SU-DHL-6 (cell line): ENCODE results near the gene OSGEP.

Experiments used
- H2AFZ ChIP-seq: fragments of 200-600 bp; sonication (generic); 2 replicates; pipeline ENCODE4 v1.6.1; 2014; ENCODE audit warnings: low read depth, mild to moderate bottlenecking, moderate library complexity, mixed read lengths, antibody characterized with exemption, low read length; ENCODE audit not compliant: severe bottlenecking
- H3F3A ChIP-seq: fragments of 200-600 bp; shearing (Covaris generic); 2 replicates; pipeline ENCODE4 v1.6.0; 2016; ENCODE audit warnings: antibody characterized with exemption, mild to moderate bottlenecking; ENCODE audit not compliant: insufficient read depth
- H3K27ac ChIP-seq: fragments of 200-600 bp; sonication (generic); 2 replicates; pipeline ENCODE4 v1.5.1; 2016; ENCODE audit warnings: low read depth, mild to moderate bottlenecking, low read length, moderate library complexity, mixed read lengths
- H3K27me3 ChIP-seq: fragments of 200-600 bp; sonication (generic), shearing (Covaris generic); 2 replicates; pipeline ENCODE4 v1.6.0; 2014; ENCODE audit warnings: mild to moderate bottlenecking, low read length
- H3K36me3 ChIP-seq: fragments of 200-600 bp; sonication (generic); 2 replicates; pipeline ENCODE4 v1.6.1; 2014; ENCODE audit warnings: mild to moderate bottlenecking, low read length, mixed read lengths
- H3K4me2 ChIP-seq: fragments of 300-600, 200-600 bp; shearing (Covaris generic), sonication (generic); 2 replicates; pipeline ENCODE4 v1.6.0; 2014; ENCODE audit warnings: low read length, low read depth, mild to moderate bottlenecking; ENCODE audit not compliant: poor library complexity, severe bottlenecking
- H3K4me3 ChIP-seq: fragments of 200-600 bp; sonication (generic); 2 replicates; pipeline ENCODE4 v1.5.1; 2014; ENCODE audit warnings: antibody characterized with exemption, low read length, mild to moderate bottlenecking, mixed read lengths; ENCODE audit not compliant: insufficient read depth, poor library complexity, severe bottlenecking
- H3K79me2 ChIP-seq: fragments of 200-600 bp; sonication (generic); 2 replicates; pipeline ENCODE4 v1.6.1; 2014; ENCODE audit warnings: mild to moderate bottlenecking, low read length, moderate library complexity; ENCODE audit not compliant: insufficient read depth
- H3K9ac ChIP-seq: fragments of 200-600 bp; sonication (generic); 2 replicates; pipeline ENCODE4 v1.7.0; 2014; ENCODE audit warnings: mild to moderate bottlenecking, low read length
- H3K9me2 ChIP-seq: fragments of 200-600 bp; sonication (generic); replicated peaks from 2 replicates; pipeline ENCODE4 v1.6.1; 2014; ENCODE audit warnings: low read length; ENCODE audit not compliant: insufficient read depth
- H3K9me3 ChIP-seq: fragments of 200-600 bp; sonication (generic); 2 replicates; pipeline ENCODE4 v1.6.1; 2014; ENCODE audit warnings: low read length, mixed read lengths; ENCODE audit not compliant: insufficient read depth
- H4K20me1 ChIP-seq: fragments of 200-600 bp; sonication (generic); 2 replicates; pipeline ENCODE4 v1.6.1; 2014; ENCODE audit warnings: low read depth, mild to moderate bottlenecking, antibody characterized with exemption, low read length, moderate library complexity, mixed read lengths
- CTCF ChIP-seq: fragments of 200-600 bp; sonication (generic); IDR thresholded peaks from one replicate; pipeline ENCODE4 v1.5.1; 2017; ENCODE audit warnings: antibody characterized with exemption, mild to moderate bottlenecking, low read length, moderate library complexity; ENCODE audit not compliant: insufficient read depth, poor library complexity, severe bottlenecking
- EZH2phosphoT487 ChIP-seq: fragments of 200-600 bp; sonication (generic), shearing (Covaris generic); conservative IDR thresholded peaks from 2 replicates; pipeline ENCODE4 v1.6.1; 2018; ENCODE audit warnings: mild to moderate bottlenecking, antibody characterized with exemption, low read length, moderate library complexity, mixed read lengths

OSGEP gene

DNA sequence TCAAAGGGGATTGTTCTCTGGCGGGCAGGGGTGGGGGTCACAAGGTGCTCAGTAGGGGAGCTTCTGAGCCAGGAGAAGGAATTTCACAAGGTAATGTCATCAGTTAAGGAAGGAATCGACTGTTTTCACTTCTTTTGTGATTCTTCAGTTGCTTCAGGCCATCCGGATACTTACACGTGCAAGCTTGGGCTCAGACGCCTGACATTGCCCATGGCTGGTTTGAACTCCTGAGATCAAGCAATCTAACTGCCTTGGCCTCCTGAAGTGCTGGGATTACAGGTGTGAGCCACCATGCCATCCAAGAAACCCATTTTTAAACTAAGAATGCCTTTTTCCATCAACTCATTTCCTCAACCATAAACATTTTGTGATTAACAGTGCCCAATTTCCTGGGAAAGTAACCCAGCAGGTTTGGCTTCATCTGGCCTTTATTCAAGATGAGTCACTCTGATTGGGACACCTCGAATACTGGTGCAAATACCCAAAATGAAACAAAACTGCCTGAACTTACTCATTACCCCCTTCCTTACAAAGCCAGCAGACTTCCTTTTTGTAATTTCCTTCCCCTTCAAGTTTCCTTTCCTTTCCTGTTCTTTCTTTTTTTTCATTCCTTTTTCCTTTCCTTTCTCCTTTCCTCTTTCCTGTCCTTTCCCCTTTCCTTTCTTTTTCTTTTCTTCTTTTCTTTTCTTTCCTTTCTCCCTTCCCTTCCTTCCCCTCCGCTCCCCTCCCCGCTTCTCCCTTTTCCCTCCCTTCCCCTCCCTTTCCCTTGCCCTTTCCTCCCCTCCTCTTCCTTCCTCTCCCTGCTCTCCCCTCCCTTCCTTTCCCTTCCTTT is 40.5 kb upstream of the OSGEP start:
- Histone ChIP-seq H3K36me3 (no peaks in the 10 kb centered on the region), H3K79me2 (no peaks in the 10 kb centered on the region), H3F3A (no peaks in the 10 kb centered on the region), H3K9me3 (no peaks in the 10 kb centered on the region), H2AFZ (no peak overlapping the region), H3K27ac (no peak overlapping the region), H3K9ac (no peak overlapping the region), H3K4me2 (no peak overlapping the region), H3K4me3 (no peak overlapping the region), H4K20me1 (no peaks in the 10 kb centered on the region), H3K9me2 (no peaks in the 10 kb centered on the region), H3K27me3 (no peaks in the 10 kb centered on the region; the same call in 1 of the 2 replicates)
- TF ChIP-seq EZH2phosphoT487 (no peak), CTCF (no peak)

GRCh38 chr14:20493634-20494033 is 39.0 kb upstream of the OSGEP start:
- no peak overlapping the region for H3K4me2 ChIP-seq
- H3K9me2 ChIP-seq = no peaks in the 10 kb centered on the region
- H3K9me3 ChIP-seq = no peaks in the 10 kb centered on the region
- no peaks in the 10 kb centered on the region for H3F3A ChIP-seq
- no peak overlapping the region for H3K9ac ChIP-seq
- no peak overlapping the region for H2AFZ ChIP-seq
- no peak for TF ChIP-seq EZH2phosphoT487
- no peak for TF ChIP-seq CTCF
- no peaks in the 10 kb centered on the region for H3K36me3 ChIP-seq
- H3K4me3 ChIP-seq = no peak overlapping the region
- no peak overlapping the region for H3K27ac ChIP-seq
- no peaks in the 10 kb centered on the region for H4K20me1 ChIP-seq
- no peaks in the 10 kb centered on the region for H3K79me2 ChIP-seq
- no peaks in the 10 kb centered on the region; the same call in 1 of the 2 replicates for H3K27me3 ChIP-seq

DNA sequence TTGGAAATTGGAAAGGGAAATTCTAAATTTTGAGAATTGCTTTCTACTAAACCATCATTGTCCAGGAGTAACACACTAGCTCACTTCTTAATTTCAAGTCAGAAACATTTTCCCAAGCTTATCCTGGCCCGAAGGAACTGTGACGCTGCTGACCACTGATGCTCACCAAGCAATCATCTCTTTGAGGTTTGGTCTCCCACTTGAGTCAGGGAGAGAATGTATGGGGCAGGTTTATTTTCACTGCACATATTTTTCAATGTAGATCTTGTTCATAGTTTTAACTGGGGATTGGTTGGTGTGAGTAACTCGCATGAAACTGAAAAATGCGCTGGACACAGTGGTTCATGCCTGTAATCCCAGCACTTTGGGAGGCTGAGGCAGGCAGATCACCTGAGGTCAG is 37.9 kb upstream of the OSGEP start:
- Histone ChIP-seq H3K9me2 (no peaks in the 10 kb centered on the region), H3K79me2 (no peaks in the 10 kb centered on the region), H3K9me3 (no peaks in the 10 kb centered on the region), H3K27ac (no peak overlapping the region), H3F3A (no peaks in the 10 kb centered on the region), H3K4me2 (no peak overlapping the region), H3K9ac (no peak overlapping the region), H3K36me3 (no peaks in the 10 kb centered on the region), H4K20me1 (no peaks in the 10 kb centered on the region), H2AFZ (no peak overlapping the region), H3K4me3 (no peak overlapping the region), H3K27me3 (no peaks in the 10 kb centered on the region; the same call in 1 of the 2 replicates)
- TF ChIP-seq EZH2phosphoT487 = no peak
- no peak for TF ChIP-seq CTCF
